ENCODE data around the gene DEAF1.
A peak's percentile ranks its signal among the peaks of the same experiment; 100 is the strongest.

The DEAF1 gene

DNA sequence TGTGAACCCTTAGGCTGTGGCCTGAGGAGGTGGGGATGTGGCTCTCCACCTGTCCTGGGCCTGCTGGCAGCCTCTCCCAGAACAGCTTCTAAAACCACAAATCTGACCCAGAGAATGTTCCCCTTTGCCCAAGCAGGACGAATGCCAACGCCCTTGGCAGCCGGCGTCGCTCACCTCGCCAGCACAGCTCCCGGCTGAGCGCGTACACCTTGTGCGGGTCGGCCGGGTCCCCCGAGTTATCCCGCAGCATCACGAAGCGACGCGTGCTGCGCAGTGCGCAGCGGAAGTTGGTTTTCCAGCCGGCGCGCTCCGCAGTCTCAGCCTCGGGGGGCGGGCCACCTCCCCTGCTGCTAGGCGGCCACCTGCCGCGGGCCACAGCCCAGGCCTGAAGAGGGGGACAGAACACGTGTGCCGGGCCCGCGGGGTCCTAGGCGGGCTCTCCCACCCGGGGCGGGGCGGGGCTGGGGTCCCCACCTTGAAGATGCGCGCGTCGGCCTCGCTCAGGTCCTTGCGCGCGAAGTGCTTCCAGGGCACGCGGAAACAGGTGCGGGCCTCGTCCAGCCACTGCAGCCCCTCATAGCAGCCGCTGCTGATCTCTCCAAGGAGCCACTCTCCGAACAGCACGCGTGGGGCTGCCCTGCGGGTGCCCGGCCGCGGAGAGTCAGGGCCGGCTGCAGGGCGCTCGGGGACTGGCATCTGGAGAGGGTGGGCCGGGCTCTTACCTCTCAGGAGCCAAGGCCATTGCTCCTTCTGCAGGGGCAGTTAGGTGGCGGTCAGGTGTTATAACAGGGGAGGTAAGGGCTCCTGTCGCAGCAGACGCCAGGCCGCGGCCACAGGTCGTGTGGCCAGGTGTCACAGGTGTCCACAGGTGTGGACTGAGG is 80.2 kb downstream of the DEAF1 start:
- H3K4me3 ChIP-seq (ENCODE audit: low read depth, low read length): peak overlapping the region; percentile 61

DNA sequence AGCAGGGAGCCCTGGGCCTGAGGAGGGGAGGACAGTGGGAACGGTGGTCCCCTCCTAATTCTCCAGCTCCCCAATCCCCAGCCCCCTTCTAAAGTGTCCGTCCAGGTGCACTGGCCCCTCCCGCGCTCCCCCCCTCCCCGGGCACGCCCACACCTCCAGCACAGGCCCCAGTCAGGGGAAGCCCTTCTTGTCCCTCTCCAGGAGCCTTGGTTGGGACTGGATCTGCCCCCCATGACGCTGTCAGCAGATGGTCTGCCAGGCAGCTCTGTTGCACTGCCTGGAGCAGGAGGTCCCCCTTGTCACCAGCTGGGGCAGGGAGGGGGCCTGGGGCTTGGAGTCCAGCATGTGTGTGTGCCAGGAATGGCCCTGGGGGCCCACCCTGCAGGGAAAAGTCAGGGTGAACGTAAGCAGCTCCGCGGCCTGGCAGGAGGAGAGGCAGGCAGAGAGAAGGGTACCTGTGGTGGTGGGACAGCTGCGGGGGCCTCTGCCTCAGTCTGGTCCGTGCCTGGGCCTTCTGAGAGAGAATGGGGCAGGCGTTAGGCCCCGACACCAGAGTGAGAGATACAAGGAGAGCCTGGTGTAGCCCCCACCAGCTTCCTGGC is 80.9 kb downstream of the DEAF1 start:
- H3K4me3 ChIP-seq (ENCODE audit: low read depth, low read length): no peak overlapping the region

DNA sequence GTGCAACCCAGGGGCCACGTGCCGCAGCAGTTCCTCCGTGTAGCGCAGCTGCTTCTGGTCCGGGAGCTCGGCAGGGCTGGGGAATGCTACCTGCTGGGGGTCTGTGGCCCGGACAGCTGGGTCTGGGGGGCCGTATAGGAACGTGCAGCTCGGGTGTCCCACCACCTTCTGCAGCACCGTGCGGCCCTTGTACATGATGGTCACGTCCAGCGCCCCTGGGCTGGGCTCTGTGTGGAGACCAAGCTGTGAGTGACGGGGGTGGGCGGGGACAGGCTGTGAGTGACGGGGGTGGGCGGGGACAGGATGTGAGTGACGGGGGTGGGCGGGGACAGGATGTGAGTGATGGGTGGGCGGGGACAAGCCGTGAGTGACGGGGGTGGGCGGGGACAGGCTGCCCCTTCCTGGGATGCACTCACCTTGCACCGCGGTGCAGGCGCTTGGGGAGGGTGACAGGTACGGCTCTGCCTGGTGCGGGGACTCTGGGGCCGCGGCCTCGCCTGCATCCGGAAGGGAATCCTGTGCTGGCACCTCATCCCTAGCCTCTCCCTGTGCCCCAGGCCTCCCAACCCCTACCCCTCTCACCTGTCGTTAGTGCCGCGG is 81.6 kb downstream of the DEAF1 start:
- no peak overlapping the region for H3K4me3 ChIP-seq (ENCODE audit: low read depth, low read length)

DNA sequence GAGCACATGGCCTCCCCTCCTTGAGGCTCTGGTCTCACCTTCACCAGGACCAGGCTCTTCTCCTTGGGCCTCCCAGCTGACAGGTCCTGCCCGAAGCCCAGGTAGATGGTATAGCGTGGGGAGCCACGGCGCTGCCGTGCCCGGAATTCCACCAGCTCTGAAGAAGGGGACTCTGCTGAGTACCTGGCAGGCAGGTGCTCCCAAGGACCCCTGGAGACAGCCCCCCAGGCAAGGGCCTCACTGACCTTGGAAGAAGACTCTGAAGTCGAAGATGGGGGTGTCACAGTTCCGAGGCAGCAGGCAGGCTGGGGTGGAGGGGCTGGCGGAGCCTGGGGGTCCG is 82.1 kb downstream of the DEAF1 start:
- no peak overlapping the region for H3K4me3 ChIP-seq (ENCODE audit: low read depth, low read length)

DNA sequence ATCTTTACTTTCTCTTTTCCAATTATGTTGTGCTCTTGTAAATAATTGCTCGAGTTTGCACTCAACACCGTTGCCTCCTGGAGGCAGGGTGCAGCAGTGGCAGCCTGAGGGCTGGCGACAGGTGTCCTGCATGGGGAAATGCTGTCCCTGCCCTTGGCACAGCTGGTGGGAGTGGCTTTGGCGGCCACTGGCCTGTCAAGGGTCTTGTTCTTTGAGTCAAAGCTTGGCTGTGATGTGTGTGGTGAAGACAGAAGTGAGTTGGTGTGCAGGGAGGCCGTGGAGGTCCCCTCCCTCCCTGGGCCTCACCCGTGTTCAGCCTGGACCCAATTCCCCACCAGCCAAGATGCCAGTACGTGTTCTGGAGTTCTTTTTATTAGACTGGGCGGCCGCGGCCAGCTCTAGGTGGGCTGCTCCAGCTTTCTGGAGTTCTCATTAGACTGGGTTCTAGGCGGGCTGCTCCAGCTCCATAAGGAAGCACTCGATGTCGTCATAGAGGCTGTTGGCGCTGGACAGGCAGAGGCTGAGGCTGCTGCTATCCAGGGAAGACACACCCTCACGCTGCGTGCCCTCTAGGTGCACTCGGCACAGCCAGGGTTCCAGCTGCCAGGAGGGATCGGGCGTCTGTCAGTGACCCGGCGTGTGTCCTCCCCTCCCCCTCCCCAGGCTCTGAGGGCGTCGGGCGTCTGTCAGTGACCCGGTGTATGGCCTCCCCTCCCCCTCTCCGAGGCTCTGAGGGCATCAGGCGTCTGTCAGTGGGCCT is 82.6 kb downstream of the DEAF1 start:
- H3K4me3 ChIP-seq (ENCODE audit: low read depth, low read length): no peak overlapping the region

DNA sequence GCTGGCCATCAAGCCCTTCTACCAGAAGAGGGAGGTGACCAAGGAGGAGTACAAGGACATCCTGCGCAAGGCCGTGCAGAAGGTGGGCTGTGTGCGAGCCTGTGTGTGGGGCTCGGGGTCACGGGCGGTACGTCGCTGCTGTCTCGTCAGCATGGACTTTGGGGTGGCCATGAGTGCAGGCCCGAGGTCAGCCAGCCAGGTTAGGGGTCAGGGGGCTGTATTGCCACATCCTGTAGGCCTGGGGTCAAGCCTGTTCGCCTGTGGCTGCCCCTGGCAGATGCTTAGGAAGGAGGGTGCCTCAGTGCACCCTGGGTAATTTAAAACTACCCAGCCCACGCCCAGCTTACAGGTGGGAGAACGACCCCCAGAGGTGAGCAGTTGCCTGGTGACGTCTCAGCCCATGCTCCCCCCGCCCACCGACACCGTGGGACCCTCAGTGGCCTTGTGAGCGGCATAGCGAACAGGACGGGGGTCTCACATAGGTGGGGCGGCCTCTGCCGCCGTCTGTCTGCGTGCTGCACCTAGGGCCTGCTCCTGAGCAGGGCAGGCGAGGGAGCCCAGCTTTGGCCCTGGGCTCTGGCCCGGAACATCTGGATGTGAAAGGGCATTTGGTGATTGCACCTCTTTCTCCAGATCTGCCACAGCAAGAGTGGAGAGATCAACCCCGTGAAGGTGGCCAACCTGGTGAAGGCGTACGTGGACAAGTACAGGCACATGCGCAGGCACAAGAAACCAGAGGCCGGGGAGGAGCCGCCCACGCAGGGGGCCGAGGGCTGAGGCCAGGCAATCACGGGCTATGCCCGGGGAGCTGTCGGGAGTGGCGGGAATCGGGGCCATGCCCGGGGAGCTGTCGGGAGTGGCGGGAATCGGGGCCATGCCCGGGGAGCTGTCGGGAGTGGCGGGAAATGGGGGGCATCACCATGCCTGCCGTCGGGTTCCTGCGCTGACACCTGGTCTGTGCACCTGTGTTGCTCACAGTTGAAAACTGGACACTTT is 83.7 kb downstream of the DEAF1 start:
- H3K4me3 ChIP-seq (ENCODE audit: low read depth, low read length): no peak overlapping the region

DNA sequence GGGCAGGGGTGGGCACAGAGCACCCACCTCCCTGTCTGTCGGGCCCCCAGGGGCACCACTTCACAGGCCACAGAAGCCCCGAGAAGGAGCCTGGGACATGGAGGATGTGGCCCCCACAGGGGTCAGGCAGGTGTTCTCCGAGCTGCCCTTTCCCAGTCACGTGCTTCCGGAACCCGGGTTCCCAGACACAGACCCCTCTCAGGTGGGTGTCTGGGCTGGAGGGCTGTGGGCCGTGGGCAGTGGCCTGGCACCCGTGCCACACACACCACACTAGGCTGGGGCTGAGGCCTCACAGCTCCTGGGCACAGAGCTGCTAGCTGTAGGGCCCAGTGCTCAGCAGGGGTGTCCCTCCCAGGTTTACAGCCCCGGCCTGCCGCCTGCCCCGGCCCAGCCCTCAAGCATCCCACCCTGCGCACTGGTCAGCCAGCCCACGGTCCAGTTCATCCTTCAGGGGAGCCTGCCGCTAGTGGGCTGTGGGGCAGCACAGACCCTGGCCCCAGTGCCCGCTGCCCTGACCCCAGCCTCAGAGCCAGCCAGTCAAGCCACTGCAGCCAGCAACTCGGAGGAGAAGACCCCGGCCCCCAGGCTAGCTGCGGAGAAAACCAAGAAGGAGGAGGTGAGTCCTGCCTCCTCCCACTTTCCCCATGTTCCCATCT is 84.7 kb downstream of the DEAF1 start:
- no peak overlapping the region for H3K4me3 ChIP-seq (ENCODE audit: low read depth, low read length)

DNA sequence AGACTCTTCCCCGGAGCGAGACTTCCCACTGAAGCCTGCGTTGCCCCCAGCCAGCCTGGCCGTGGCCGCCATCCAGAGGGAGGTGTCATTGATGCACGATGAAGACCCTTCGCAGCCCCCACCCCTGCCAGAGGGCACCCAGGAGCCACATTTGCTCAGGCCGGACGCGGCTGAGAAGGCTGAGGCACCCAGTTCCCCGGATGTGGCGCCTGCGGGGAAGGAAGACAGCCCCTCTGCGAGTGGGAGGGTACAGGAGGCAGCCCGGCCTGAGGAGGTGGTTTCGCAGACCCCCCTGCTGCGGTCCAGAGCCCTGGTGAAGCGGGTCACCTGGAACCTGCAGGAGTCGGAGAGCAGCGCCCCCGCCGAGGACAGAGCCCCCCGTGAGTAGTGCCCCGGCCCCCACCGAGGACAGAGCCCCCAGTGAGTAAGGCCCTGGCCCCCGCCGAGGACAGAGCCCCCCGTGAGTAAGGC is 85.6 kb downstream of the DEAF1 start:
- no peak overlapping the region for H3K4me3 ChIP-seq (ENCODE audit: low read depth, low read length)

DNA sequence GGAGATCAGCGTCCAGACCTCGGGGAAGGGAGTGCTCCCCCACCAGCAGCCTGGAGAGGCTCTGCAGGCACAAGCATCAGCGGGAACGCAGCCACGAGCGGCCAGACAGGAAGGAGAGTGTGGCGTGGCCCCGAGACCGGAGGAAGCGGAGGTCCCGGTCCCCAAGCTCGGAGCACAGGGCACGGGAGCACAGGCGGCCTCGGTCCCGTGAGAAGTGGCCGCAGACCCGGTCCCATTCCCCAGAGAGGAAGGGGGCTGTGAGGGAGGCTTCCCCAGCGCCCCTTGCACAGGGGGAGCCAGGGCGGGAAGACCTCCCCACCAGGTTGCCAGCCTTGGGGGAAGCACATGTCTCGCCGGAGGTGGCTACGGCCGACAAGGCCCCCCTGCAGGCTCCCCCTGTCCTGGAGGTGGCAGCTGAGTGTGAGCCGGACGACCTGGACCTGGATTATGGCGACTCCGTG is 86.2 kb downstream of the DEAF1 start:
- no peak overlapping the region for H3K4me3 ChIP-seq (ENCODE audit: low read depth, low read length)

DNA sequence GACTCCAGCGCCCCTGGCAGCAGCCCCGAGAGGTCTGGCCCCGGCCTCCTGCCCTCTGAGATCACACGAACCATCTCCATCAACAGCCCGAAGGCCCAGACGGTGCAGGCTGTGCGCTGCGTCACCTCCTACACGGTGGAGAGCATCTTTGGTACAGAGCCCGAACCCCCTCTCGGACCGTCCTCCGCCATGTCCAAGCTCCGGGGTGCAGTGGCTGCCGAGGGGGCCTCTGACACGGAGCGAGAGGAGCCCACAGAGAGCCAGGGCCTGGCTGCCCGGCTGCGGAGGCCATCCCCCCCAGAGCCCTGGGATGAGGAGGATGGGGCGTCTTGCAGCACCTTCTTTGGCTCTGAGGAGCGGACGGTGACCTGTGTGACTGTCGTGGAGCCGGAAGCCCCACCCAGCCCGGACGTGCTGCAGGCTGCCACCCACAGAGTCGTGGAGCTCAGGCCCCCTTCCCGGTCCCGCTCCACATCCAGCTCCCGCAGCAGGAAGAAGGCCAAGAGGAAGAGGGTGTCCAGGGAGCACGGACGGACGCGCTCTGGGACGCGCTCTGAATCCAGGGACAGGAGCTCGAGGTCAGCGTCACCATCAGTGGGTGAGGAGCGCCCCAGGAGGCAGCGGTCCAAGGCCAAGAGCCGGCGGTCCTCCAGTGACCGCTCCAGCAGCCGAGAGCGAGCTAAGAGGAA is 86.9 kb downstream of the DEAF1 start:
- no peak overlapping the region for H3K4me3 ChIP-seq (ENCODE audit: low read depth, low read length)

DNA sequence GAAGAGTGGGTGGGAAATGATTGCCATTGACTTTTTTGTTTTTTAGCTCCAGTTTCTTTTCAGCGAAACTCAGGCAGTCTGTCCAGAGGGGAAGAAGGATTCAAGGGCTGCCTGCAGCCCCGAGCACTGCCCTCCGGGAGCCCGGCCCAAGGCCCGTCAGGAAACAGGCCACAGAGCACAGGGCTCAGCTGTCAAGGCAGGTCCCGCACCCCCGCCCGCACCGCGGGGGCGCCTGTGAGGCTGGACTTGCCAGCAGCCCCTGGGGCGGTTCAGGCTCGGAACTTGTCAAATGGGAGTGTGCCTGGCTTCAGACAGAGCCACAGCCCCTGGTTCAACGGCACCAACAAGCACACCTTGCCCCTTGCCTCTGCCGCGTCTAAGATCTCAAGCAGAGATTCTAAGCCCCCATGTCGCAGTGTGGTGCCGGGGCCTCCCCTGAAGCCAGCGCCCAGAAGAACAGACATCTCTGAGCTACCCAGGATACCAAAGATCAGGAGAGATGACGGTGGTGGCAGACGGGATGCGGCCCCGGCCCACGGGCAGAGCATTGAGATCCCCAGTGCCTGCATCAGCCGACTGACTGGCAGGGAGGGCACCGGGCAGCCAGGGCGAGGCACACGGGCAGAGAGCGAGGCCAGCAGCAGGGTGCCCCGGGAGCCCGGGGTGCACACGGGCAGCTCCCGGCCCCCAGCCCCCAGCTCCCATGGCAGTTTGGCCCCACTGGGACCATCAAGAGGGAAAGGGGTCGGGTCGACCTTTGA is 87.8 kb downstream of the DEAF1 start:
- H3K4me3 ChIP-seq (ENCODE audit: low read depth, low read length): no peak overlapping the region

DNA sequence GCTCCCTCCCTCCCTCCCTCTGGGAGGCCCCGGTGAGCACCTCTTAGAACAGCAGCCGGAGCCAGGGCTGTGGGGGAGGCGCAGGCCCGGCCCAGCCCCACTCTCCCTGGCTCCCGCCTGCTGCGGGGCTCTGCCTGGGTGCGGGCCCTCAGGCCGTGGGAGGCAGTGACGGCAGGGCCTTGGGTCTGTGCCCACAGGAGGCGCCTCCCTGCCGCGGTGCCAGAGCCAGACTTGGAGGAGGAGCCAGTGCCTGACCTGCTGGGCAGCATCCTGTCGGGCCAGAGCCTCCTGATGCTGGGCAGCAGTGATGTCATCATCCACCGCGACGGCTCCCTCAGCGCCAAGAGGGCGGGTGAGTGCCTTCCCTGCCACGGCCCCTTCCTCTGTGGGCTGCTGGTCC is 88.8 kb downstream of the DEAF1 start:
- H3K4me3 ChIP-seq (ENCODE audit: low read depth, low read length): no peak overlapping the region

DNA sequence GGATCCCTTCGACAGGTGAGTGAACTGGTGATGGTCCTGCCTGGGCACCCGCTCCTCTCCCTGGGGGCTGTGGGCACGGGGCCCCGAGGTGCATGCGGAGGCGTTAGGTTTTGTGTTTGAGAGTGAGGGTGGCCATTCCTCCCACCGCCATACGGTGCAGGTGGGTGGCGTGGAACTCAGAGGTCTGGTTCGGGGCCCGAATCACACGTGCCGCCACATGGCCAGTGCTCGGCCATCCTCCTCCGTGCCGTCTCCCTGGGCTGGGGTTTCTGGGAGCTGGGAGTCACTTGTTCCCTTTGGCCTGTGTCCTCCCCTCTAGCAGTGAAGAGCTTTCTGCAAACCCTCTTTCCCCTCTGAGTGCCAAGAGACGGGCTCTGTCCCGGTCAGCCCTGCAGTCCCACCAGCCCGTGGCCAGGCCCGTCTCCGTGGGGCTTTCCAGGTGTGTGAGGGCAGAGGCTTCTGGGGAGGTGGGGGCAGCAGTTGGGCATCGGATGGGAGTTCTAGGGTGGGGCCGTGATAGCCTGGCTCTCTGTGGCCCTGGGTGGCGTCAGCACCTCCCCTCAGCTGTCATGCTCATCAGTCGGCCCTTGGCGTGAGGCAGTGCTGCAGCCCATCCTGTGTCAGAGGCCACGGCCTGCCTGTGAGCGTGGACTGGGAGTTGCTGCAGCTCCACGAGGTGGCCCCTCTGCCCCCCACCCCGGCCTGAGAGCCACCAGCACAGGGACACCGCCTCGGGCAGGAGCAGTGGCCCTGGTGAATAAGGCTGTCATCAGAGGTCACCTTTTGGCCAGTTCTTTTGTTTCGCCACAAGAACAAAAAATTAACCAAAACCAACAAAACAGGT is 89.5 kb downstream of the DEAF1 start:
- H3K4me3 ChIP-seq (ENCODE audit: low read depth, low read length): no peak overlapping the region

DNA sequence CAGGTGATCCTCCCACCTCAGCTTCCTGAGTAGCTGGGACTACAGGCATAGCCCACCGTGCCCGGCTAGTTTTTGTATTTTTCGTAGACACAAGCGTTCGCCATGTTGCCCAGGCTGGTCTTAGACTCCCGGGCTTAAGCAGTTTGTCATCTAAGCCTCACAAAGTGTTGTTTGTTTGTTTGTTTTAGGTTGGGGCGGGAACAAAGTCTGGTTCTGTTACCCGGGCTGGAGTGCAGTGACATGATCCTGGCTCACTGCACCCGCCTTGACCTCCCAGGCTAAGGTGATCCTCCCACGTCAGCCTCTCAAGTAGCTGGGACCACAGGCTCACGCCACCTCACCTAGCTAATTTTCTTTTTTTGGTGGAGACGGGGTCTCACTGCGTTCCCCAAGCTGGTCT is 91.9 kb downstream of the DEAF1 start:
- H3K4me3 ChIP-seq (ENCODE audit: low read depth, low read length): no peak overlapping the region

DNA sequence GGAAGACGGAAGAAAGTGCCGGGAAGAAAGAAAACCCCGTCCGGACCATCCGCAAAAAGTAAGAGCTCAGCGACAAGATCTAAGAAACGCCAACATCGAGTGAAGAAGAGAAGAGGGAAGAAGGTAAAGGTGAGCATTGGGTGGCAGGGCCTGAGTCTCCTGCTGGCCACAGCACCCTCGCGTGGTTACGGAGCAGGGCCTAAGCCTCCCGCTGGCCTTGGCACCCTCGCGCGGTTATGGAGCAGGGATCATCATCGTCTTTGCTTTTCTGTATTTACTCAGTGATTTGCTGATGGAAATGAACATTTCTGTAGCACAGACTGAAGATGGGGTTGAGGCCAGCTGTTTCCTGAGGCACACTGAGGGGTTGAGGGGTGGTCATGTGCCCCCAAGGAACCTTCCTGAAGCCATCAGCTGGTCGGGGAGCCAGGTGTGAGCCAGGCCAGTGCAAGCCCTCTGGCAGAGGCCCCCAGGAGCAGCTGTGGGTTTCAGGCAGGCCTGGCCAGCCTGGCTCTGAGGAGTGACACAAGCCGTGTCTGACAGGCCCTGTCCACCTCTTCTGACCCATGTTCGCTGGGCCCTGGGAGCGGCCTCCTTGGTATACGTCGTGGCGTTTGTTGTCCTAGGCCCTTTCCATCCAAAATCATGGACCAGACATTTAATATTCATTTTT is 93.3 kb downstream of the DEAF1 start:
- H3K4me3 ChIP-seq (ENCODE audit: low read depth, low read length): no peak overlapping the region

DNA sequence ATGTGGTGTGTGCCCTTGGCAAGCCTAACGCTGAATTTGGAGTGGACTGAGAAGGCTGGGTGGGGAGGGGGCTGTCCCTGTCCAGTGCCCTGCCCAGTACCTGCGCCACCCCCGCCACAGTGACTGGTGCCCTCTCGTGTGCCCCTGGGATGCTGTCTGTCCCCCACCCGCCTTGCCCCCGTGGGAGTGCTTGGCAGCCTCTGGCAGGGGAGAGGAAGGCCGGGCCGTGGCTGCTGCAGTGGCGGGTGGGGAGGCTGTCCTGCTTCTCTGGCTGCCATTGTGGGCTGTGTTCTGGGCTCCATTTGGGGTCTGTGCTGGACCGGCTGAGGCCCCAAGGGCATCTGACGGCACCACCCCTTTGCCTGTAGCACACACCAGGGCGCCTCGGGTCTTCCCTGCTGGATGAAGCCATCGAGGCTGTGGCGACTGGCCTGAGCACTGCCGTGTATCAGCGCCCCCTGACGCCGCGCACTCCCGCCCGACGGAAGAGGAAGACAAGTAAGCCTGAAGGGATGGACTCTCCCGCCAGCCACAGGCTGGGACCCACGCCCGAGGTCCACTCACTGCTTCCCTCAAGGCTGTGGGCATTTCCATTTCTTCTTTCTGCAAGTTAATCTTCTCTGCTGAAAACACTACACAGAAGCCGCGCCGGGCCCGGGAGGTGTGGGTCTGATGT is 96.9 kb downstream of the DEAF1 start:
- no peak overlapping the region for H3K4me3 ChIP-seq (ENCODE audit: low read depth, low read length)
